NCI-H2196 treated with DMSO at 0.1 percent for 48 hours (cell line): ENCODE data around the gene PPP1CA.
A peak's percentile ranks its signal among the peaks of the same experiment; 100 is the strongest.

Source experiments
- DNase-seq: peaks from one replicate; lab custom pipeline; 2025; ENCODE audit not compliant: unreplicated experiment; lab: John Stamatoyannopoulos, UW

The PPP1CA gene

GRCh38 chr11:67353317-67354074, 48.2 kb downstream of the PPP1CA start, which contains the start of gene POLD4:
Gene POLD4 (minus strand): TSS chr11:67353546. CDS start chr11:67353399, 147 bp downstream.
- peak; percentile 93 for DNase-seq

- peak; percentile 71 for DNase-seq
Observed at GRCh38 chr11:67352546-67353316, 48.9 kb downstream of the PPP1CA start.

DNA sequence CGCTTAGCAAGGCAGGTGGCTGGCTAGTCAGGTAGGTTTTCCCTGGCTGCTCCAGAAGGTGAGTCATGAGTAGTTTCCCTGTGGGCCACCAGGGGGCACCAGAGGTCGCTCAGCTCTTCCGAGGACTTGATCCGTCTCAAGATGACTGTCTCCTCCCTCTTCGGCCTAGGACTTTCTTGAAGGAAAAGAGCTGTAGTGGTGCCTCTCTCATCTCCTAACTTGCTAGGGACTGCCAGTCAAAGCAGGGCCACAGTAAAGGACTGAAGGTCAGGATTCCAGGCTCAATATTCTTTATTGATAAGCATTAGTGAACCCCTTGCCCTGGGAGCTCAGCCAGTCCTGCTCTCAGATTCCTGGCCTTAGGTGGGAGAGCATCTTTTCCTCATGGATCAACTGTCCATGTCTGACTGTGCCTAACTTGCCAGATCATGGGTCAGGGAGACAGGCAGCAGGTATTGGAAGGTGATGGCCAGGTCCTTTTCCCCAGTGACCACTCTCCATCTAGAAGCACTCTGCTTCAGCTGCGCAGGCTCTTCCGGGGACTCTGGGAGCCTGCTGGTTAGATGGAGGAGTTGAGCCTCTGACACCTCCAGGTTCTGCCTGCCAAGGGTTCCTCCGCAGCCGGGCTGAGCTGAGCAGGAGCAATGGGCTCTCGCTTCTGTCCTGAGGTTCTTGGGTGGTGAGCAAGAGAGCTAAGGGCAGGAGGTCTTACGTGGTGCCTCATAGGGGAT, 50.2 kb downstream of the PPP1CA start:
- DNase-seq: peak; percentile 55

GRCh38 chr11:67349928-67350465, 51.7 kb downstream of the PPP1CA start:
- no peak for DNase-seq

GRCh38 chr11:67349457-67349856, 52.2 kb downstream of the PPP1CA start:
- DNase-seq: no peak

GRCh38 chr11:67349036-67349435, 52.6 kb downstream of the PPP1CA start:
- no peak for DNase-seq
